ENCODE results near the gene SLF2. TPM values are rescaled to one million over a fixed set of nuclear protein-coding genes. Genes with fewer than 3 reads are reported as not detected.

SLF2 gene
- total RNA-seq, 1 experiment from 2014 or later, result 43.0 TPM

- Histone ChIP-seq H3K79me2 (ENCODE audit: insufficient read depth, low read length) (no peaks in the 10 kb centered on the region), H3K9me3 (ENCODE audit: control insufficient read depth in 1 of 2, insufficient read depth in 1 of 2, low read depth in 1 of 2, low read length in 2 of 2) (no peaks in the 10 kb centered on the region), H3K9ac (ENCODE audit: low read length) (no peak overlapping the region), H3K27me3 (ENCODE audit: insufficient read depth, low read length) (no peaks in the 10 kb centered on the region), H3K4me3 (replicated peaks in 1 of 2; ENCODE audit: low read depth in 1 of 2, low read length in 2 of 2) (no peak overlapping the region), H3K36me3 (ENCODE audit: control insufficient read depth in 1 of 2, insufficient read depth in 2 of 2, low read length in 2 of 2) (no peaks in the 10 kb centered on the region), H4K20me1 (ENCODE audit: insufficient read depth) (no peaks in the 10 kb centered on the region), H3K4me2 (ENCODE audit: low read length) (no peak overlapping the region), H3K27ac (ENCODE audit: low read depth, low read length) (no peak overlapping the region), H3K9me2 (ENCODE audit: insufficient read depth) (no peaks in the 10 kb centered on the region), H2AFZ (ENCODE audit: low read depth, low read length, poor library complexity, severe bottlenecking) (no peak overlapping the region), H3K4me1 (ENCODE audit: control insufficient read depth in 1 of 2, insufficient read depth in 2 of 2, low read length in 2 of 2) (peaks cover 20 to 34% of the 10 kb centered on the region in 2 experiments)
- POLR2A ChIA-PET, result no interaction called here
- no peak for ATAC-seq
- DNase-seq (ENCODE audit: low read depth, low spot score), result no peak
- CTCF ChIA-PET, result interaction anchor here (1.1 to 3.2 kb wide), 3 partner anchors 7 to 14 kb away, joined by 3 to 49 read pairs (median 3); no protein-coding TSS in a partner anchor
- intact Hi-C loops (cut with micrococcal nuclease), result no loop called here
- RAD21 ChIA-PET (ENCODE audit: low non-redundant PET in 1 of 2, low total read pairs in 2 of 2, uncharacterized antibody in 2 of 2, unreplicated experiment in 2 of 2), result no interaction called here
- BruUV-seq (replicated peaks), result no TSS peak
- no peak for TF ChIP-seq JUND (IDR thresholded peaks at IDR 0.05)
These were observed 26.7 kb upstream of the SLF2 start for GRCh38 chr10:100886091-100886490.

GRCh38 chr10:100886521-100886920 is 26.2 kb upstream of the SLF2 start:
- ChIA-PET CTCF (interaction anchor here (1.1 to 3.2 kb wide), 2 partner anchors 7 to 14 kb away, joined by 3 to 49 read pairs; no protein-coding TSS in a partner anchor), POLR2A (no interaction called here), RAD21 (ENCODE audit: low non-redundant PET in 1 of 2, low total read pairs in 2 of 2, uncharacterized antibody in 2 of 2, unreplicated experiment in 2 of 2) (no interaction called here)
- Histone ChIP-seq H3K9ac (ENCODE audit: low read length) (no peak overlapping the region), H3K9me2 (ENCODE audit: insufficient read depth) (no peaks in the 10 kb centered on the region), H3K27ac (ENCODE audit: low read depth, low read length) (no peak overlapping the region), H2AFZ (ENCODE audit: low read depth, low read length, poor library complexity, severe bottlenecking) (no peak overlapping the region), H3K4me2 (ENCODE audit: low read length) (no peak overlapping the region), H3K9me3 (ENCODE audit: control insufficient read depth in 1 of 2, insufficient read depth in 1 of 2, low read depth in 1 of 2, low read length in 2 of 2) (no peaks in the 10 kb centered on the region), H3K79me2 (ENCODE audit: insufficient read depth, low read length) (no peaks in the 10 kb centered on the region), H3K36me3 (ENCODE audit: control insufficient read depth in 1 of 2, insufficient read depth in 2 of 2, low read length in 2 of 2) (no peaks in the 10 kb centered on the region), H4K20me1 (ENCODE audit: insufficient read depth) (no peaks in the 10 kb centered on the region), H3K4me1 (ENCODE audit: control insufficient read depth in 1 of 2, insufficient read depth in 2 of 2, low read length in 2 of 2) (peaks cover 23 to 35% of the 10 kb centered on the region in 2 experiments), H3K27me3 (ENCODE audit: insufficient read depth, low read length) (no peaks in the 10 kb centered on the region), H3K4me3 (replicated peaks in 1 of 2; ENCODE audit: low read depth in 1 of 2, low read length in 2 of 2) (no peak overlapping the region)
- ATAC-seq, result no peak
- intact Hi-C loops (cut with micrococcal nuclease), result no loop called here
- no peak for DNase-seq (ENCODE audit: low read depth, low spot score)
- BruUV-seq (replicated peaks), result no TSS peak
- no peak for TF ChIP-seq CEBPB (IDR thresholded peaks at IDR 0.05; ENCODE audit: low read depth)
- no peak for TF ChIP-seq SRF (IDR thresholded peaks at IDR 0.05; ENCODE audit: low read depth)
- no peak for TF ChIP-seq POLR2AphosphoS5 (IDR thresholded peaks at IDR 0.05; ENCODE audit: low read depth, low read length)
- TF ChIP-seq YY1 (IDR thresholded peaks at IDR 0.05; ENCODE audit: extremely low read depth, insufficient replicate concordance, low read depth, low read length), result no peak
- TF ChIP-seq SIN3A (IDR thresholded peaks at IDR 0.05; ENCODE audit: low read depth), result no peak
- no peak for TF ChIP-seq EZH2 (IDR thresholded peaks at IDR 0.05)
- no peak for TF ChIP-seq MAX (IDR thresholded peaks at IDR 0.05)
- TF ChIP-seq ZBTB33 (IDR thresholded peaks at IDR 0.05; ENCODE audit: extremely low read depth, insufficient replicate concordance, low read length), result no peak
- TF ChIP-seq EZH2phosphoT487 (IDR thresholded peaks at IDR 0.05; ENCODE audit: borderline replicate concordance), result no peak
- no peak for TF ChIP-seq ZNF274 (IDR thresholded peaks at IDR 0.05; ENCODE audit: low read depth, low read length)
- no peak for TF ChIP-seq REST (IDR thresholded peaks at IDR 0.05; ENCODE audit: low read depth)
- no peak for TF ChIP-seq JUND (IDR thresholded peaks at IDR 0.05)
- no peak for TF ChIP-seq ATF3 (IDR thresholded peaks at IDR 0.05)
- TF ChIP-seq FOSL1 (IDR thresholded peaks at IDR 0.05; ENCODE audit: low read depth), result no peak
- no peak for TF ChIP-seq EGR1 (IDR thresholded peaks at IDR 0.05; ENCODE audit: low read depth)
- no peak for TF ChIP-seq RAD21 (IDR thresholded peaks at IDR 0.05; ENCODE audit: low read depth)
- no peak for TF ChIP-seq SP1 (IDR thresholded peaks at IDR 0.05; ENCODE audit: low read depth)

All from HCT116 (cell line).